GM21723 (cell line): ENCODE results near the gene TRIM65.

Source experiments
- ATAC-seq: cut with Tn5 transposase; IDR thresholded peaks from one replicate; pipeline ENCODE4 v1.9.1; 2021; ENCODE audit warnings: mild to moderate bottlenecking, moderate library complexity; ENCODE audit not compliant: unreplicated experiment

The TRIM65 gene

DNA sequence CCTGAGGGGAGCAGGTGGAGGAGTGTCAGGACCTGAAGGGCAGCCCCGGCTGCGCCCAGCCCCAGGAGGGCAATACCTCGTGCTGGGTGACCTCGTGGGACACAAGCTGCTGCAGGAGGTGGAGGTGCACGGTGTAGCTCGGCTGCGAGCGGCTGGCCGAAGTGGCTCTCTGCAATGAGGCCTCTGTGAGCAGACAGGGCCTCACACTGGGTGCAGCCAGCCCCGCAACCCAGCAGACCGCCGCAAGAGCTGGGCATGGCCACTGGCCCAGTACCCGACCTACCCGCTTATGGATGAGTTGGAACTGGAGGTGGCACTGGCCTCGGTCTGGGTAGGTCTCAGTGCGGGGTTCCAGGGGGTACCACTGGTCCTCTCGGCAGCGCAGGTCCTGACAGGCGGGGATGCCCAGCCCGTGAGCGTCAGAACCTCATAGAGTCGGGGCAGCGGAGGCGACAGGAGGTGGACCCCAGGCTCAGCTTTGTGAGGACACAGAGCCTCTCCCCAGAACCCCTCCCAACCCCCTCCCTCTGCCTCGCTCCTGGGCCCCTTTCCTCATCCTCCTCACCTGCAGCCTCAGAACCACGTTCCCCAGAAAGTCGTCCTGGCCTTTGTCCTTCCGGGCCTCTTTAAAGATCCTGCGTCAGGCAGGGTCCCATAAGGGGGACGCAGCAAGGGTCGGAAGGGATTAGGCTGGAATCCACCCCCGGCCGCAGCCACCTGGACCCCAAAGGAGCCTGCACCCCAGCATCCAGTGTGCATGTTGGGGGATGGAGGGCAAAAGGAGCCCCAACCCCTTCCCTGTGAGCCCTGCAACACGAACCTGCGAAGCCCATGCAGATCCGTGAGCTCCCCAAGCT is 56.6 kb downstream of the TRIM65 start:
- ATAC-seq: no peak
